ENCODE data around the gene CHI3L2.
A peak's percentile ranks its signal among the peaks of the same experiment; 100 is the strongest.

The CHI3L2 gene

GRCh38 chr1:111227851-111228747, 586 bp downstream of the CHI3L2 start:
- no peak overlapping the region for H3K9ac ChIP-seq (ENCODE audit: low read length in 5 of 5)
- H3K36me3 ChIP-seq (ENCODE audit: control insufficient read depth in 5 of 5, insufficient read depth in 5 of 5, low read length in 5 of 5) = no peaks in the 10 kb centered on the region
- H3K9me3 ChIP-seq (ENCODE audit: control insufficient read depth in 5 of 5, low read length in 5 of 5) = no peaks in the 10 kb centered on the region
- H3K27ac ChIP-seq (ENCODE audit: low read depth, low read length) = no peak overlapping the region
- peaks cover 0 to 15% (median 10%) of the 10 kb centered on the region in 5 donors for H3K4me1 ChIP-seq (ENCODE audit: control insufficient read depth in 5 of 5, insufficient read depth in 5 of 5, low read length in 5 of 5)
- no peak overlapping the region for H3K4me3 ChIP-seq (ENCODE audit: low read depth in 1 of 5, low read length in 5 of 5)
- H3K27me3 ChIP-seq (ENCODE audit: control insufficient read depth in 5 of 5, insufficient read depth in 4 of 5, low read length in 5 of 5) = no peaks in the 10 kb centered on the region

- no peaks in the 10 kb centered on the region for H3K27me3 ChIP-seq (ENCODE audit: control insufficient read depth in 5 of 5, insufficient read depth in 4 of 5, low read length in 5 of 5)
- no peaks in the 10 kb centered on the region for H3K36me3 ChIP-seq (ENCODE audit: control insufficient read depth in 5 of 5, insufficient read depth in 5 of 5, low read length in 5 of 5)
- peaks cover 0 to 14% (median 10%) of the 10 kb centered on the region in 5 donors for H3K4me1 ChIP-seq (ENCODE audit: control insufficient read depth in 5 of 5, insufficient read depth in 5 of 5, low read length in 5 of 5)
- H3K9me3 ChIP-seq (ENCODE audit: control insufficient read depth in 5 of 5, low read length in 5 of 5) = no peaks in the 10 kb centered on the region
- H3K27ac ChIP-seq (ENCODE audit: low read depth, low read length) = peak overlapping the region; percentile 5
- no peak overlapping the region for H3K4me3 ChIP-seq (ENCODE audit: low read depth in 1 of 5, low read length in 5 of 5)
- no peak overlapping the region for H3K9ac ChIP-seq (ENCODE audit: low read length in 5 of 5)
These were observed 1.2 kb downstream of the CHI3L2 start for GRCh38 chr1:111228748-111229126.

GRCh38 chr1:111232134-111232533, 4.6 kb downstream of the CHI3L2 start:
- Histone ChIP-seq H3K27ac (ENCODE audit: low read depth, low read length) (no peak overlapping the region), H3K36me3 (ENCODE audit: control insufficient read depth in 5 of 5, insufficient read depth in 5 of 5, low read length in 5 of 5) (no peaks in the 10 kb centered on the region), H3K9me3 (ENCODE audit: control insufficient read depth in 5 of 5, low read length in 5 of 5) (no peaks in the 10 kb centered on the region), H3K4me3 (ENCODE audit: low read depth in 1 of 5, low read length in 5 of 5) (no peak overlapping the region), H3K27me3 (ENCODE audit: control insufficient read depth in 5 of 5, insufficient read depth in 4 of 5, low read length in 5 of 5) (peaks cover 0 to 2% (median 0%) of the 10 kb centered on the region in 5 donors), H3K4me1 (ENCODE audit: control insufficient read depth in 5 of 5, insufficient read depth in 5 of 5, low read length in 5 of 5) (peaks cover 0 to 14% (median 8%) of the 10 kb centered on the region in 5 donors), H3K9ac (ENCODE audit: low read length in 5 of 5) (no peak overlapping the region)

GRCh38 chr1:111234258-111234657, 6.7 kb downstream of the CHI3L2 start:
- Histone ChIP-seq H3K4me1 (ENCODE audit: control insufficient read depth in 5 of 5, insufficient read depth in 5 of 5, low read length in 5 of 5) (no peaks in the 10 kb centered on the region), H3K4me3 (ENCODE audit: low read depth in 1 of 5, low read length in 5 of 5) (no peak overlapping the region), H3K27me3 (ENCODE audit: control insufficient read depth in 5 of 5, insufficient read depth in 4 of 5, low read length in 5 of 5) (peaks cover 0 to 2% (median 0%) of the 10 kb centered on the region in 5 donors), H3K9ac (ENCODE audit: low read length in 5 of 5) (no peak overlapping the region), H3K27ac (ENCODE audit: low read depth, low read length) (no peak overlapping the region), H3K36me3 (ENCODE audit: control insufficient read depth in 5 of 5, insufficient read depth in 5 of 5, low read length in 5 of 5) (no peaks in the 10 kb centered on the region), H3K9me3 (ENCODE audit: control insufficient read depth in 5 of 5, low read length in 5 of 5) (no peaks in the 10 kb centered on the region)

GRCh38 chr1:111234866-111235265, 7.4 kb downstream of the CHI3L2 start:
- no peak overlapping the region for H3K27ac ChIP-seq (ENCODE audit: low read depth, low read length)
- H3K4me1 ChIP-seq (ENCODE audit: control insufficient read depth in 5 of 5, insufficient read depth in 5 of 5, low read length in 5 of 5) = no peaks in the 10 kb centered on the region
- no peak overlapping the region for H3K4me3 ChIP-seq (ENCODE audit: low read depth in 1 of 5, low read length in 5 of 5)
- no peaks in the 10 kb centered on the region for H3K9me3 ChIP-seq (ENCODE audit: control insufficient read depth in 5 of 5, low read length in 5 of 5)
- H3K36me3 ChIP-seq (ENCODE audit: control insufficient read depth in 5 of 5, insufficient read depth in 5 of 5, low read length in 5 of 5) = no peaks in the 10 kb centered on the region
- peaks cover 0 to 2% (median 0%) of the 10 kb centered on the region in 5 donors for H3K27me3 ChIP-seq (ENCODE audit: control insufficient read depth in 5 of 5, insufficient read depth in 4 of 5, low read length in 5 of 5)
- no peak overlapping the region for H3K9ac ChIP-seq (ENCODE audit: low read length in 5 of 5)

- H3K4me3 ChIP-seq (ENCODE audit: low read depth in 1 of 5, low read length in 5 of 5) = no peak overlapping the region
- peaks cover 0 to 2% (median 0%) of the 10 kb centered on the region in 5 donors for H3K27me3 ChIP-seq (ENCODE audit: control insufficient read depth in 5 of 5, insufficient read depth in 4 of 5, low read length in 5 of 5)
- H3K36me3 ChIP-seq (ENCODE audit: control insufficient read depth in 5 of 5, insufficient read depth in 5 of 5, low read length in 5 of 5) = no peaks in the 10 kb centered on the region
- H3K4me1 ChIP-seq (ENCODE audit: control insufficient read depth in 5 of 5, insufficient read depth in 5 of 5, low read length in 5 of 5) = no peaks in the 10 kb centered on the region
- H3K9ac ChIP-seq (ENCODE audit: low read length in 5 of 5) = no peak overlapping the region
- H3K9me3 ChIP-seq (ENCODE audit: control insufficient read depth in 5 of 5, low read length in 5 of 5) = no peaks in the 10 kb centered on the region
- H3K27ac ChIP-seq (ENCODE audit: low read depth, low read length) = no peak overlapping the region
These were observed 8.9 kb downstream of the CHI3L2 start for GRCh38 chr1:111236379-111236778.

- peaks cover 0 to 2% (median 0%) of the 10 kb centered on the region in 5 donors for H3K27me3 ChIP-seq (ENCODE audit: control insufficient read depth in 5 of 5, insufficient read depth in 4 of 5, low read length in 5 of 5)
- no peaks in the 10 kb centered on the region for H3K4me1 ChIP-seq (ENCODE audit: control insufficient read depth in 5 of 5, insufficient read depth in 5 of 5, low read length in 5 of 5)
- no peak overlapping the region for H3K27ac ChIP-seq (ENCODE audit: low read depth, low read length)
- no peaks in the 10 kb centered on the region for H3K36me3 ChIP-seq (ENCODE audit: control insufficient read depth in 5 of 5, insufficient read depth in 5 of 5, low read length in 5 of 5)
- H3K9me3 ChIP-seq (ENCODE audit: control insufficient read depth in 5 of 5, low read length in 5 of 5) = no peaks in the 10 kb centered on the region
- no peak overlapping the region for H3K4me3 ChIP-seq (ENCODE audit: low read depth in 1 of 5, low read length in 5 of 5)
- H3K9ac ChIP-seq (ENCODE audit: low read length in 5 of 5) = no peak overlapping the region
These were observed 9.3 kb downstream of the CHI3L2 start for GRCh38 chr1:111236806-111237205.

GRCh38 chr1:111238056-111238795, 10.7 kb downstream of the CHI3L2 start:
- Histone ChIP-seq H3K9ac (ENCODE audit: low read length in 5 of 5) (no peak overlapping the region), H3K27me3 (ENCODE audit: control insufficient read depth in 5 of 5, insufficient read depth in 4 of 5, low read length in 5 of 5) (peaks cover 0 to 2% (median 0%) of the 10 kb centered on the region in 5 donors), H3K36me3 (ENCODE audit: control insufficient read depth in 5 of 5, insufficient read depth in 5 of 5, low read length in 5 of 5) (no peaks in the 10 kb centered on the region), H3K4me1 (ENCODE audit: control insufficient read depth in 5 of 5, insufficient read depth in 5 of 5, low read length in 5 of 5) (peaks cover 0 to 7% (median 0%) of the 10 kb centered on the region in 5 donors), H3K27ac (ENCODE audit: low read depth, low read length) (no peak overlapping the region), H3K9me3 (ENCODE audit: control insufficient read depth in 5 of 5, low read length in 5 of 5) (no peaks in the 10 kb centered on the region), H3K4me3 (ENCODE audit: low read depth in 1 of 5, low read length in 5 of 5) (no peak overlapping the region)

GRCh38 chr1:111241797-111242196, 14.3 kb downstream of the CHI3L2 start:
- no peak overlapping the region for H3K4me3 ChIP-seq (ENCODE audit: low read depth in 1 of 5, low read length in 5 of 5)
- no peak overlapping the region for H3K27ac ChIP-seq (ENCODE audit: low read depth, low read length)
- no peaks in the 10 kb centered on the region for H3K9me3 ChIP-seq (ENCODE audit: control insufficient read depth in 5 of 5, low read length in 5 of 5)
- H3K4me1 ChIP-seq (ENCODE audit: control insufficient read depth in 5 of 5, insufficient read depth in 5 of 5, low read length in 5 of 5) = peaks cover 0 to 13% (median 0%) of the 10 kb centered on the region in 5 donors
- H3K27me3 ChIP-seq (ENCODE audit: control insufficient read depth in 5 of 5, insufficient read depth in 4 of 5, low read length in 5 of 5) = no peaks in the 10 kb centered on the region
- no peaks in the 10 kb centered on the region for H3K36me3 ChIP-seq (ENCODE audit: control insufficient read depth in 5 of 5, insufficient read depth in 5 of 5, low read length in 5 of 5)
- H3K9ac ChIP-seq (ENCODE audit: low read length in 5 of 5) = no peak overlapping the region
